ENCODE measurements around the gene SLC6A16.

SLC6A16 gene

GRCh38 chr19:49264258-49264657 is 60.7 kb downstream of the SLC6A16 start:
- DNase-seq: no peak

GRCh38 chr19:49261602-49262001 is 63.4 kb downstream of the SLC6A16 start:
- no peak for DNase-seq

- no peak for DNase-seq
Measured at GRCh38 chr19:49256691-49257090, 68.3 kb downstream of the SLC6A16 start.

- DNase-seq: no peak
Measured at GRCh38 chr19:49255674-49256073, 69.3 kb downstream of the SLC6A16 start.

- DNase-seq: no peak
Measured at GRCh38 chr19:49249933-49250332, 75.1 kb downstream of the SLC6A16 start.

- DNase-seq: no peak
Measured at GRCh38 chr19:49247676-49248075, 77.3 kb downstream of the SLC6A16 start.

GRCh38 chr19:49244256-49244655 is 80.7 kb downstream of the SLC6A16 start:
- no peak for DNase-seq

- no peak for DNase-seq
Measured at GRCh38 chr19:49243726-49244125, 81.3 kb downstream of the SLC6A16 start.

GRCh38 chr19:49243129-49243528 is 81.9 kb downstream of the SLC6A16 start:
- DNase-seq: no peak

- no peak for DNase-seq
Measured at GRCh38 chr19:49241769-49242168, 83.2 kb downstream of the SLC6A16 start.

Data from stimulated activated CD4-positive, alpha-beta T cell treated with anti-CD3 and anti-CD28 coated beads, Interleukin-2, amount 100 ng/mL, for 24 hours (primary cell).